Small intestine (tissue), 7 donors: Measurements from ENCODE around the gene CPVL. TPM values are rescaled to one million over a fixed set of nuclear protein-coding genes. Genes with fewer than 3 reads are reported as not detected.

Source experiments
- DNase-seq, 2 donors: peaks; one replicate each; pipeline versions ENCODE4 v3.0.0 to v3.0.0-alpha.2; 2013
- FAIRE-seq: peaks from 2 replicates; lab custom pipeline; 2012; peaks lifted over from hg19 to GRCh38; lab: Jason Lieb, UNC
- H3K27ac ChIP-seq, 3 donors: one replicate each; pipeline ENCODE4 v1.5.1; 2013; ENCODE audit warnings: low read length in 2 of 3, mild to moderate bottlenecking in 2 of 3, control low read depth in 1 of 3, inconsistent platforms in 1 of 3, low read depth in 1 of 3, moderate library complexity in 1 of 3
- H3K27me3 ChIP-seq, 3 donors: one replicate each; pipeline ENCODE4 v1.6.1; 2013; ENCODE audit warnings: low read length in 3 of 3, inconsistent platforms in 1 of 3; ENCODE audit not compliant: control insufficient read depth in 3 of 3, insufficient read depth in 3 of 3
- H3K36me3 ChIP-seq, 3 donors: one replicate each; pipeline ENCODE4 v1.6.1; 2013; ENCODE audit warnings: low read length in 3 of 3, inconsistent platforms in 1 of 3, low read depth in 1 of 3, mild to moderate bottlenecking in 1 of 3, moderate library complexity in 1 of 3; ENCODE audit not compliant: control insufficient read depth in 3 of 3, insufficient read depth in 2 of 3
- H3K4me1 ChIP-seq, 3 donors: one replicate each; pipeline ENCODE4 v1.6.1; 2013; ENCODE audit warnings: low read length in 2 of 3, inconsistent platforms in 1 of 3, low read depth in 1 of 3, mild to moderate bottlenecking in 1 of 3, moderate library complexity in 1 of 3; ENCODE audit not compliant: control insufficient read depth in 3 of 3, insufficient read depth in 2 of 3
- H3K4me3 ChIP-seq, 3 donors: one replicate each; pipeline ENCODE4 v1.5.1; 2013; ENCODE audit warnings: low read length in 3 of 3, control low read depth in 1 of 3, inconsistent platforms in 1 of 3, low read depth in 1 of 3, mild to moderate bottlenecking in 1 of 3, moderate library complexity in 1 of 3
- H3K9me3 ChIP-seq, 2 donors: one replicate each; pipeline ENCODE4 v1.6.1; 2013; ENCODE audit warnings: low read depth in 1 of 2, low read length in 1 of 2; ENCODE audit not compliant: control insufficient read depth in 2 of 2, insufficient read depth in 1 of 2
- WGBS, 3 donors: extraction: QIAGEN DNeasy Blood & Tissue Kit; methylation state at CpG; one replicate each; pipeline ENCODE4 v1.1.7; 2013; 5-methylcytosine and 5-hydroxymethylcytosine counted together
- polyA plus RNA-seq, 4 donors: library from polyadenylated mRNA; stranded (reverse) in 3 of 4; unstranded in 1 of 4; fragments of 200-250 nt in 3 of 4; fragments of 120-200 nt in 1 of 4; gene quantifications; one replicate each; pipeline versions ENCODE4 v1.2.1 to v1.2.3, GENCODE V29; 2013
- donor health status: healthy with polysubstance abuse.
- donor health status: control.
- donor health status: control.
- donor health status: Bipolar disorder and iron deficiency.
- donor health status: healthy.

The CPVL gene
- polyA plus RNA-seq, 4 donors = 1.8 to 320 (median 11.2) TPM

DNA sequence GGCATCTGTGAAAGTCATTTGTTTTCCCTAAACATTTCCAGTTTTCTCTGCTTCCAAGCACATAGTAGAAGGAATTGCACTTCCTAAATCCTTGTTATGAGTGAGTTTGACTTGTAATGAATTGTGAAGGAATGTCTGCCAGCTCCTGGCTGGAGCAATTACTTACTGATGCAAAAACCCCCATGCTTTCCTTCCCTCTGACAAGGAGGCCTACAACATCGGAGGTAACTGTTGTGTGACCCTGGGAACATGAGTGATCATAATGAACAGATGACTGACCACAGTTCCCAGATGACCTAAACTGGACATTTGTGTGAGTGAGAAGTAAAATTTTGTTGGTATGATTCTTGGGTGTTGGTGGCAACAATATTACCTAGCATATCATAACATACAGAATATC, 21.4 kb upstream of the CPVL start:
- Histone ChIP-seq H3K27ac (no peak overlapping the region), H3K4me3 (no peak overlapping the region), H3K27me3 (peaks cover 0 to 2% (median 0%) of the 10 kb centered on the region in 3 donors), H3K36me3 (no peaks in the 10 kb centered on the region), H3K9me3 (peaks cover 0 to 8% of the 10 kb centered on the region in 2 donors), H3K4me1 (no peaks in the 10 kb centered on the region)
- 79 to 84% (median 82%) methylated on average over 1 of the region's 1 CpG for WGBS, 3 donors
- no peak for DNase-seq
- no peak for FAIRE-seq

DNA sequence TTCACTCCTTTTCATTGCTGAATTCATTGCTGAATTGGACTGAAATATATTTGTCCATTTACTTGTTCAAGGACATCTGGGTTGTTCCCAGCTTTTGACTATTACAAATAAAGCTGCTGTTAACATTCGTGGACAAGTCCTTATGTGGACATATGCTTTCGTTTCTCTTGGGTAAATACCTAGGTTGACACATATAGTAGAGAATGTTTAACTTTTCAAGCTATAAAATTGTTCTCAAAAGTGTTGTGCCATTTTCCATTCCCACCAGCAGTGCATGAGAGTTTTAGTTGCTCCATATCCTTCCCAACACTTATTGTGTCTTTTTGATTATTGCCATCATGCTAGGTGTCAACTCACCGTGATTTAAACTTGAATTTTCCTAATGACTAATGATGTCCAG, 17.5 kb upstream of the CPVL start:
- FAIRE-seq (no peak), DNase-seq (peak in 1 of 2 donors; percentile 60)
- H3K27ac ChIP-seq = no peak overlapping the region

DNA sequence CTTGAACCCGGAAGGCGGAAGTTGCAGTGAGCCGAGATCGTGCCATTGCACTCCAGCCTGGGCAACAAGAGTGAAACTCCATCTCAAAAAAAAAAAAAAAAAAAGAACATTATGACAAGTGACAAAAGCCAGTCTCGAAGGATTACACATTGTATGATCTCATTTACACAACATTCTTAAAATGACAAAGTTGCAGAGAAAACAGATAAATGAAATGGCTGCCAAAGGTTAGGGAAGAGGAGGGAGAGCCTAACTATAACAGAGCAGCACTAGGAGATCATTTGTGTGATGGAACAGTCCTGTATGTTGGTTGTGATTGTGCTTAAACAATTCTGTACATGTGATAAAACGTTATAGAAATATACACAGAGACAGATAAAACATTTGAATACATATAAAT, 16.2 kb upstream of the CPVL start:
- peaks cover 0 to 11% of the 10 kb centered on the region in 2 donors for H3K9me3 ChIP-seq
- no peaks in the 10 kb centered on the region for H3K4me1 ChIP-seq
- WGBS, 3 donors = 83 to 86% (median 85%) methylated on average over 6 of the region's 6 CpGs
- H3K36me3 ChIP-seq = no peaks in the 10 kb centered on the region
- no peak overlapping the region for H3K4me3 ChIP-seq
- H3K27me3 ChIP-seq = no peaks in the 10 kb centered on the region
- DNase-seq = no peak
- no peak overlapping the region for H3K27ac ChIP-seq
- no peak for FAIRE-seq

More for the DNA sequence above, 17.5 kb upstream of the CPVL start:
- Histone ChIP-seq H3K4me1 (no peaks in the 10 kb centered on the region), H3K36me3 (no peaks in the 10 kb centered on the region), H3K27me3 (no peaks in the 10 kb centered on the region), H3K9me3 (peaks cover 0 to 11% of the 10 kb centered on the region in 2 donors), H3K4me3 (no peak overlapping the region)
- 27 to 42% (median 32%) methylated on average over 3 of the region's 3 CpGs for WGBS, 3 donors

DNA sequence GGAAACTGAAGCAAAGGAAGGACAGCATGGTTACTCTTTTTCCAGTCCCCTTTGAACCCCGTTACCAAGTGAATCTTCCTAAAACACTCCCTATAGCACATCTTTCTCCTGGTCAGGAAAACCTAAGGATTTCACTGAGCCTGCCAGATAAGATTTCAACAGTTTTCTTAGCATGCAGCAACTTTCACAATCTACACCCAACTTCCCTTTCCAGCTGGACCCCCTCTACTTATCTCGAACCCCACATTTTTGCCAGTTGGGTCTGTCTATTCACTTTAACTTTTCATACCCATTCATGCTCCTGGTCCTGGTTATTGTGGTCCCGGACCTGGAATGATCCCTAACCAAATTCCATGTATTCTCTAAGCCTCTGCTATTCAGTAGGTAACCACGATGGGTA, 14.9 kb upstream of the CPVL start:
- H3K27ac ChIP-seq = no peak overlapping the region
- no peak for FAIRE-seq
- H3K36me3 ChIP-seq = no peaks in the 10 kb centered on the region
- no peaks in the 10 kb centered on the region for H3K4me1 ChIP-seq
- no peak overlapping the region for H3K4me3 ChIP-seq
- DNase-seq = no peak
- no peaks in the 10 kb centered on the region for H3K27me3 ChIP-seq
- H3K9me3 ChIP-seq = peaks cover 0 to 11% of the 10 kb centered on the region in 2 donors
- WGBS, 3 donors = 82 to 89% (median 84%) methylated on average over 4 of the region's 4 CpGs

- FAIRE-seq (no peak), DNase-seq (no peak)
- Histone ChIP-seq H3K4me1 (no peaks in the 10 kb centered on the region), H3K27me3 (no peaks in the 10 kb centered on the region), H3K27ac (no peak overlapping the region), H3K4me3 (no peak overlapping the region), H3K36me3 (no peaks in the 10 kb centered on the region), H3K9me3 (peaks cover 0 to 7% of the 10 kb centered on the region in 2 donors)
- 42 to 73% (median 58%) methylated on average over 2 of the region's 2 CpGs for WGBS, 3 donors
Observed at GRCh38 chr7:29160080-29160479, 13.7 kb upstream of the CPVL start.

- Histone ChIP-seq H3K27me3 (no peaks in the 10 kb centered on the region), H3K4me1 (no peaks in the 10 kb centered on the region), H3K4me3 (no peak overlapping the region), H3K9me3 (peaks cover 0 to 3% of the 10 kb centered on the region in 2 donors), H3K36me3 (no peaks in the 10 kb centered on the region), H3K27ac (no peak overlapping the region)
- 67 to 83% (median 76%) methylated on average over 3 of the region's 3 CpGs for WGBS, 3 donors
- DNase-seq = no peak
- no peak for FAIRE-seq
Observed at GRCh38 chr7:29158795-29159423, 12.6 kb upstream of the CPVL start.

- no peaks in the 10 kb centered on the region for H3K27me3 ChIP-seq
- H3K27ac ChIP-seq = no peak overlapping the region
- 50 to 57% (median 54%) methylated on average over 5 of the region's 5 CpGs for WGBS, 3 donors
- H3K4me3 ChIP-seq = no peak overlapping the region
- H3K36me3 ChIP-seq = no peaks in the 10 kb centered on the region
- H3K4me1 ChIP-seq = no peaks in the 10 kb centered on the region
- DNase-seq (no peak), FAIRE-seq (no peak)
- H3K9me3 ChIP-seq = peaks cover 0 to 3% of the 10 kb centered on the region in 2 donors
Observed at GRCh38 chr7:29156907-29157452, 10.6 kb upstream of the CPVL start.

GRCh38 chr7:29154076-29154475, 7.7 kb upstream of the CPVL start:
- no peaks in the 10 kb centered on the region for H3K27me3 ChIP-seq
- no peak for DNase-seq
- no peaks in the 10 kb centered on the region for H3K4me1 ChIP-seq
- H3K27ac ChIP-seq = no peak overlapping the region
- no peaks in the 10 kb centered on the region for H3K9me3 ChIP-seq
- 89 to 93% (median 93%) methylated on average over 2 of the region's 2 CpGs for WGBS, 3 donors
- no peak overlapping the region for H3K4me3 ChIP-seq
- no peak for FAIRE-seq
- H3K36me3 ChIP-seq = no peaks in the 10 kb centered on the region
